Aorta (tissue), 5 donors: ENCODE measurements around the gene BCL6B. TPM values are rescaled to one million over a fixed set of nuclear protein-coding genes. Genes with fewer than 3 reads are reported as not detected.

ENCODE experiments used
- ATAC-seq: fragments of 200-7000 bp; cut with Tn5 transposase; one replicate; pipeline ENCODE4 v1.9.1; 2022; ENCODE audit warnings: moderate library complexity; ENCODE audit not compliant: low FRiP score
- DNase-seq, 2 donors: peaks; one replicate each; pipeline ENCODE4 v3.0.0-alpha.2; 2020
- H3K27ac ChIP-seq, 2 donors: one replicate each; pipeline ENCODE4 v1.5.1; 2013; ENCODE audit warnings: low read length in 2 of 2, mild to moderate bottlenecking in 2 of 2, moderate library complexity in 2 of 2, control low read depth in 1 of 2, inconsistent platforms in 1 of 2, low read depth in 1 of 2
- H3K27me3 ChIP-seq, 2 donors: one replicate each; pipeline ENCODE4 v1.6.1; 2013; ENCODE audit warnings: control low read depth in 1 of 2, low read length in 1 of 2, mild to moderate bottlenecking in 1 of 2, moderate library complexity in 1 of 2; ENCODE audit not compliant: insufficient read depth in 2 of 2, control insufficient read depth in 1 of 2
- H3K36me3 ChIP-seq, 2 donors: one replicate each; pipeline ENCODE4 v1.6.1; 2013; ENCODE audit warnings: control low read depth in 1 of 2, low read length in 1 of 2, mild to moderate bottlenecking in 1 of 2; ENCODE audit not compliant: insufficient read depth in 2 of 2, control insufficient read depth in 1 of 2
- H3K4me1 ChIP-seq, 2 donors: one replicate each; pipeline ENCODE4 v1.6.1; 2013; ENCODE audit warnings: low read length in 2 of 2, control low read depth in 1 of 2, mild to moderate bottlenecking in 1 of 2, moderate library complexity in 1 of 2; ENCODE audit not compliant: insufficient read depth in 2 of 2, control insufficient read depth in 1 of 2
- H3K4me3 ChIP-seq, 2 donors: one replicate each; pipeline ENCODE4 v1.5.1; 2013; ENCODE audit warnings: low read length in 2 of 2, control low read depth in 1 of 2, mild to moderate bottlenecking in 1 of 2
- H3K9me3 ChIP-seq: one replicate; pipeline ENCODE4 v1.6.1; 2013; ENCODE audit warnings: mild to moderate bottlenecking, low read length; ENCODE audit not compliant: control insufficient read depth
- WGBS, 2 donors: extraction: QIAGEN DNeasy Blood & Tissue Kit; methylation state at CpG; one replicate each; pipeline ENCODE4 v1.1.7; 2013; 5-methylcytosine and 5-hydroxymethylcytosine counted together
- intact Hi-C, 2 donors: fragments of 100-400 bp; cut with DNase I; formaldehyde crosslinking; loops; one replicate each; pipeline versions ENCODE4 v1.14.2 to v1.15.0; 2022
- polyA plus RNA-seq, 2 donors: library from polyadenylated mRNA; stranded (reverse); fragments of 200-250 nt; gene quantifications; one replicate each; pipeline ENCODE4 v1.2.3, GENCODE V29; 2013
- total RNA-seq, 2 donors: library from RNA; stranded (reverse); fragmentation: NEBNext Ultra II Directional; extraction: Animal tissue kit (Norgen Biotek cat#: 25700); gene quantifications; one replicate each; pipeline ENCODE4 v1.2.1, GENCODE V29; 2021
- donor health status: healthy with polysubstance abuse.
- donor health status: Bipolar disorder and iron deficiency.
- donor health status: DM: no; HTN: no; CAD: no.
- donor health status: DM: no; HTN: no; CAD: no.
- donor health status: DM: yes; HTN: yes; CAD: no.

BCL6B gene
- total and polyA plus RNA-seq, 4 donors: 0.63 to 31.4 (median 8.9) TPM

DNA sequence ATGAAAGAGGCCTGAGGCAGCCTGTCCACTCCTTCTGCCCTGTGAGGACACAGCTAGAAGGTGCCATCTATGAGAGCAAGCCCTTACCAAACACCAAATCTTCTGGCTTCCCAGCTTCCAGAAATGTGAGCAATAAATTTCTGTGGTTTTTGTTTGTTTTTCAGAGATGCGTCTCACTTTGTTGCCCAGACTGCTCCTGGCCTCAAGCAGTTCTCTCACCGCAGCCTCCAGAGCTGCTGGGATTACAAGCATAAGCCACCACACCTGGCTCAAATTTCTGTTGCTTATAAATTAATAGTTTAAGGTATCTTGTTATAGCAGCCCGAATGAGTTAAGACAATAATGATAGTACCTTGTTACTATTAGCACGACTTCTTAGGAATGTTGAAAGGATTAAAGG lies 33.5 kb downstream of the BCL6B start:
- H3K27ac ChIP-seq: no peak overlapping the region
- no peak overlapping the region for H3K4me3 ChIP-seq
- intact Hi-C loops: no loop called here
- no peaks in the 10 kb centered on the region for H3K36me3 ChIP-seq
- no peaks in the 10 kb centered on the region for H3K9me3 ChIP-seq
- H3K27me3 ChIP-seq: no peaks in the 10 kb centered on the region
- 74 to 82% methylated on average over 4 of the region's 4 CpGs for WGBS, 2 donors
- no peak for ATAC-seq
- DNase-seq: no peak
- no peaks in the 10 kb centered on the region for H3K4me1 ChIP-seq

DNA sequence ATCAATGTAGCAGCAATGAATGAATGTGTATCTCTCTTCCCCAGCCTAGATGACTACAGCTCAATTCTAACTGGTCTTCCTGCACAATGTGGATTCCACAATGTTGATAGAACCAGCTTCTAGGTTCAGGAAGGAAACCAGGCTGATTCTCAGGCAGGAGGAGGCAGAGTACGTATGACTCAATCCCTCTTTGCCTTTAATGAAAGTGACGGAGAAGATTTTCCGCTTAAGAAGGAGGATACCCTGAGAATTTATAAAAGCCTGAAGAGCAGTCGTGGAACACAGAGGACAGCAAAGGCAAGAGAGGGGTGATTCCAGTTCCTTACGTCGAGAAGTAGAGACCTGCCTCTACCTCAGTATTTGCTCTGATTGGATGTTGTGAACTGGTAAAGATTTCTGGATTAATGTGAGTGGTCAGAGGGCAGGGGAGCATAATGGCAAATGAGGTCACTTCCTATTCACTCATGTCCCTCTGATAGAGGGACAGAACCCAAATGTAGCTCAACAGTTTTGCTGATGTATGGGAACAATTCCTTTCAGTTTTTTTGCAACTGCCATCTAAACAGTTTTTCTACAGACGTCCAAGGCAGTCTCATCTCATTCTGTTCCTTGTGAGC lies 36.1 kb downstream of the BCL6B start:
- H3K27ac ChIP-seq: no peak overlapping the region
- intact Hi-C loops: no loop called here
- H3K36me3 ChIP-seq: no peaks in the 10 kb centered on the region
- H3K27me3 ChIP-seq: no peaks in the 10 kb centered on the region
- DNase-seq: no peak
- no peak overlapping the region for H3K4me3 ChIP-seq
- 59 to 60% methylated on average over 7 of the region's 7 CpGs for WGBS, 2 donors
- H3K9me3 ChIP-seq: no peaks in the 10 kb centered on the region
- no peak for ATAC-seq
- H3K4me1 ChIP-seq: no peaks in the 10 kb centered on the region

DNA sequence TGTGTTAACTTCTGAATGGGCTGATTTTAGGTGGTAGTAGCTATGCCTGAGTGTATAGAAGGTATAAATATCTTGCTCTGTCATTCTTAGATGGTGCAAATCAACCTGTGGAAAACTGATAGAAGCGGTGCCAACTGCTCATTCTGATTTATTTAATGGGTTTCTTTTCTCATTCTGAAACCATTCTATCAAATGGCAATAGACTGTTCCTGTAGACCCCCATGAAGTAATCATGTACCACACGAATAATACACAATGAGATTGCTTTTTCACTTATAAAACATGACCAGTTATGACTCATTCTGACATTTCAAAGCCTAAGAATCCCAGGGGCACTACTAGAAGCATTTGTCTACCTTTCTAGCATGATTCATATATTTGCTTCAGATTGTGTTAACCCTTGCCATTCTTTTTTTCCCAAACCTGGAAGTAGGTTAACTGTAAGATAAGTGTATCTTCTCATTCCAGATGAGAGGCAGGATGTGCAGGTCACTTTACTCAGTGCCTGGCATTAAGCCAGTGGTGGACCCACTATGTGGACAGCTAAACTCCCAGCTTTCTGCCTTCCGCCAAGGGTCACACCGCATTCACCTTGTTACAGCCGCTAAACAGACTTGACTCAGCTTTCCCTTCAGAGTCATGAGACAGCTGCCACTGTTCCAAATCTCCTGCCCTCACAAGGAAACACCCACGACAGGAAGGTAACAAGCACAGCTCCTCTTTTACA lies 37.5 kb downstream of the BCL6B start:
- no peaks in the 10 kb centered on the region for H3K4me1 ChIP-seq
- intact Hi-C loops: no loop called here
- H3K9me3 ChIP-seq: no peaks in the 10 kb centered on the region
- H3K36me3 ChIP-seq: no peaks in the 10 kb centered on the region
- 45 to 51% methylated on average over 6 of the region's 6 CpGs for WGBS, 2 donors
- H3K27me3 ChIP-seq: no peaks in the 10 kb centered on the region
- no peak overlapping the region for H3K27ac ChIP-seq
- ATAC-seq: no peak
- no peak for DNase-seq
- H3K4me3 ChIP-seq: no peak overlapping the region

- no peak overlapping the region for H3K4me3 ChIP-seq
- no peaks in the 10 kb centered on the region for H3K27me3 ChIP-seq
- no peaks in the 10 kb centered on the region for H3K36me3 ChIP-seq
- no peak overlapping the region for H3K27ac ChIP-seq
- no peak for DNase-seq
- intact Hi-C loops: no loop called here
- WGBS, 2 donors: 65 to 67% methylated on average over 6 of the region's 6 CpGs
- H3K4me1 ChIP-seq: no peaks in the 10 kb centered on the region
- peaks cover 2% of the 10 kb centered on the region for H3K9me3 ChIP-seq
- ATAC-seq: no peak
Observed at GRCh38 chr17:7063518-7064094, 40.8 kb downstream of the BCL6B start.

GRCh38 chr17:7064261-7064660 lies 41.4 kb downstream of the BCL6B start:
- Histone ChIP-seq H3K4me1 (no peaks in the 10 kb centered on the region), H3K4me3 (no peak overlapping the region), H3K27me3 (no peaks in the 10 kb centered on the region), H3K36me3 (no peaks in the 10 kb centered on the region), H3K27ac (no peak overlapping the region), H3K9me3 (peaks cover 2% of the 10 kb centered on the region)
- DNase-seq (no peak), ATAC-seq (no peak)
- intact Hi-C loops: no loop called here
- 45 to 51% methylated on average over 4 of the region's 4 CpGs for WGBS, 2 donors

- H3K27ac ChIP-seq: no peak overlapping the region
- WGBS, 2 donors: 75 to 77% methylated on average over 1 of the region's 1 CpG
- no peak for ATAC-seq
- H3K36me3 ChIP-seq: no peaks in the 10 kb centered on the region
- H3K9me3 ChIP-seq: peaks cover 4% of the 10 kb centered on the region
- no peaks in the 10 kb centered on the region for H3K4me1 ChIP-seq
- no peak for DNase-seq
- H3K4me3 ChIP-seq: no peak overlapping the region
- intact Hi-C loops: no loop called here
- H3K27me3 ChIP-seq: no peaks in the 10 kb centered on the region
Observed at GRCh38 chr17:7067198-7067597, 44.3 kb downstream of the BCL6B start.

DNA sequence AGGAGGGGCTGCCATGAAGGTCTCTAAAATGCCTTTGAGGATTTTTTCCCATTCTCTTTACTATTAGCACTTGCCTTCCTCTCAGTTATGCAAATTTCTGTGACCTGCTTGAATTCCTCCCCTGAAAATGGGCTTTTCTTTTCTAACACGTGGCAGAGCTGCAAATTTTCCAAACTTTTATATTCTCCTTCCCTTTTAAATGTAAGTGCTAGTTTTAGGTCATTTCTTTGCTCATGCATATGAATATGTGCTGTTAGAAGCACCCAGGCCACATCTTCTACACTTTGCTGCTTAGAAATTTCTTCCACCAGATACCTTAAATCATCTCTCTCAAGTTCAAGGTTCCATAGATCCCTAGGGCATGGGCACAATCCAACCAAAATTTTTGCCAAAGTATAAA lies 45.4 kb downstream of the BCL6B start:
- no peak for ATAC-seq
- Histone ChIP-seq H3K9me3 (peaks cover 4% of the 10 kb centered on the region), H3K4me1 (no peaks in the 10 kb centered on the region), H3K27ac (no peak overlapping the region), H3K4me3 (no peak overlapping the region), H3K36me3 (no peaks in the 10 kb centered on the region), H3K27me3 (no peaks in the 10 kb centered on the region)
- 25 to 29% methylated on average over 1 of the region's 1 CpG for WGBS, 2 donors
- intact Hi-C loops: no loop called here
- DNase-seq: no peak

- Histone ChIP-seq H3K9me3 (peaks cover 4% of the 10 kb centered on the region), H3K36me3 (no peaks in the 10 kb centered on the region), H3K27ac (no peak overlapping the region), H3K27me3 (no peaks in the 10 kb centered on the region), H3K4me1 (no peaks in the 10 kb centered on the region), H3K4me3 (no peak overlapping the region)
- 74 to 79% methylated on average over 3 of the region's 3 CpGs for WGBS, 2 donors
- intact Hi-C loops: no loop called here
- DNase-seq (peak in 1 of 2 donors; percentile 55), ATAC-seq (no peak)
Observed at GRCh38 chr17:7070712-7071111, 47.9 kb downstream of the BCL6B start.

DNA sequence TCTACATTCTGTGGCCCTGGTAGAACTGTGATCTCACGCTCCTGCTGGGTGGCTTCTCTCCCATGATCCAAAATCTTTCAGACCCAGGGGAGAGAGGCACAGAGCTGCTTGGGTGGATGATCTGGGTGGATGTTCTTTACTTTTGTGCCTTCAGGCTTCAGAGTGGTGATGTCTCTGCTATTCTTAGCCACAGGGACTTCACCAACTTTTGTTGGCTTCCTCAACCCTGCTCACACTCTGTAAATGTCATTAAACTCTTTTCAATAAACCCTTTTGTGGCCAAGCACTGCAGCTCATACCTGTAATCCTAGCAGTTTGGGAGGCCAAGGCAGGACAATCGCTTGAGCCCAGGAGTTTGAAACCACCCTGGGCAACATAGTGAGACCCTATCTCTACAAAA lies 49.6 kb downstream of the BCL6B start:
- Histone ChIP-seq H3K4me1 (no peaks in the 10 kb centered on the region), H3K4me3 (no peak overlapping the region), H3K27ac (no peak overlapping the region), H3K27me3 (no peaks in the 10 kb centered on the region), H3K36me3 (no peaks in the 10 kb centered on the region), H3K9me3 (peaks cover 4% of the 10 kb centered on the region)
- WGBS, 2 donors: 83 to 86% methylated on average over 2 of the region's 2 CpGs
- DNase-seq (no peak), ATAC-seq (no peak)
- intact Hi-C loops: no loop called here
